ENCODE results near the gene PRLH. TPM values are rescaled to one million over a fixed set of nuclear protein-coding genes. Genes with fewer than 3 reads are reported as not detected.

PRLH gene
- total RNA-seq, 1 donor from 2014 or later, result not detected

- peaks cover 12% of the 10 kb centered on the region for H3K27me3 Mint-ChIP-seq (ENCODE audit: low read depth, unreplicated experiment)
- no peaks in the 10 kb centered on the region for H3K36me3 Mint-ChIP-seq (ENCODE audit: low read depth, unreplicated experiment)
- H3K36me3 ChIP-seq (ENCODE audit: insufficient read depth, low read length), result no peaks in the 10 kb centered on the region
- H3K9me3 Mint-ChIP-seq (ENCODE audit: unreplicated experiment), result peaks cover 9% of the 10 kb centered on the region
- peaks cover 6% of the 10 kb centered on the region for H3K4me1 ChIP-seq (ENCODE audit: insufficient read depth, low read length)
- H3K27me3 ChIP-seq (ENCODE audit: insufficient read depth, low read length), result peaks cover 6% of the 10 kb centered on the region
- H3K9ac ChIP-seq (ENCODE audit: low read length), result no peak overlapping the region
- H3K27ac ChIP-seq (ENCODE audit: low read depth, low read length), result no peak overlapping the region
- H3K4me2 ChIP-seq (ENCODE audit: low read length), result no peak overlapping the region
- H4K20me1 ChIP-seq (ENCODE audit: insufficient read depth, low read length), result no peaks in the 10 kb centered on the region
- TF ChIP-seq EZH2 (IDR thresholded peaks at IDR 0.05; ENCODE audit: insufficient read depth, low read length) (no peak), CTCF (IDR thresholded peaks at IDR 0.05; ENCODE audit: insufficient read depth, low read depth, low read length) (no peak)
- no peak overlapping the region for H3K27ac Mint-ChIP-seq (ENCODE audit: unreplicated experiment)
- no peak overlapping the region for H3K4me3 Mint-ChIP-seq (ENCODE audit: unreplicated experiment)
- H3K4me1 Mint-ChIP-seq (ENCODE audit: low read depth, unreplicated experiment), result no peaks in the 10 kb centered on the region
- DNase-seq (ENCODE audit: low read depth), result no peak
- no peak overlapping the region for H3K4me3 ChIP-seq (ENCODE audit: insufficient read depth, low read depth, low read length)
- H2AFZ ChIP-seq (ENCODE audit: low read depth, low read length), result no peak overlapping the region
- no peak for FAIRE-seq
- no peaks in the 10 kb centered on the region for H3K9me3 ChIP-seq (ENCODE audit: insufficient read depth, low read depth, low read length)
- H3K79me2 ChIP-seq (ENCODE audit: insufficient read depth, low read length), result no peaks in the 10 kb centered on the region
Observed at GRCh38 chr2:237583385-237584295, 17.3 kb downstream of the PRLH start.

GRCh38 chr2:237585590-237586221, 19.3 kb downstream of the PRLH start:
- Mint-ChIP-seq H3K27ac (ENCODE audit: unreplicated experiment) (no peak overlapping the region), H3K4me3 (ENCODE audit: unreplicated experiment) (no peak overlapping the region), H3K36me3 (ENCODE audit: low read depth, unreplicated experiment) (no peaks in the 10 kb centered on the region), H3K9me3 (ENCODE audit: unreplicated experiment) (peaks cover 9% of the 10 kb centered on the region), H3K4me1 (ENCODE audit: low read depth, unreplicated experiment) (peaks cover 4% of the 10 kb centered on the region), H3K27me3 (ENCODE audit: low read depth, unreplicated experiment) (peaks cover 5% of the 10 kb centered on the region)
- peaks cover 14% of the 10 kb centered on the region for H3K4me1 ChIP-seq (ENCODE audit: insufficient read depth, low read length)
- H3K79me2 ChIP-seq (ENCODE audit: insufficient read depth, low read length), result no peaks in the 10 kb centered on the region
- no peaks in the 10 kb centered on the region for H3K9me3 ChIP-seq (ENCODE audit: insufficient read depth, low read depth, low read length)
- no peak overlapping the region for H3K9ac ChIP-seq (ENCODE audit: low read length)
- H4K20me1 ChIP-seq (ENCODE audit: insufficient read depth, low read length), result no peaks in the 10 kb centered on the region
- no peak for FAIRE-seq
- H3K4me3 ChIP-seq (ENCODE audit: insufficient read depth, low read depth, low read length), result no peak overlapping the region
- H2AFZ ChIP-seq (ENCODE audit: low read depth, low read length), result no peak overlapping the region
- no peak overlapping the region for H3K4me2 ChIP-seq (ENCODE audit: low read length)
- TF ChIP-seq EZH2 (IDR thresholded peaks at IDR 0.05; ENCODE audit: insufficient read depth, low read length) (no peak), CTCF (IDR thresholded peaks at IDR 0.05; ENCODE audit: insufficient read depth, low read depth, low read length) (no peak)
- DNase-seq (ENCODE audit: low read depth), result no peak
- no peaks in the 10 kb centered on the region for H3K36me3 ChIP-seq (ENCODE audit: insufficient read depth, low read length)
- no peaks in the 10 kb centered on the region for H3K27me3 ChIP-seq (ENCODE audit: insufficient read depth, low read length)
- H3K27ac ChIP-seq (ENCODE audit: low read depth, low read length), result no peak overlapping the region
